Fibroblast of the aortic adventitia (primary cell): Measurements from ENCODE around the gene HERC4. TPM values are rescaled to one million over a fixed set of nuclear protein-coding genes. Genes with fewer than 3 reads are reported as not detected.
"Not testable (repeated sequence)": the region's sequence is repeated elsewhere in the genome, so short reads cannot be mapped to it uniquely, and the experiment has no call there.

ENCODE experiments used
- DNase-seq: peaks from one replicate; pipeline ENCODE4 v3.0.0-alpha.2; 2010; ENCODE audit warnings: low read depth
- H3K4me3 ChIP-seq: 2 replicates; pipeline ENCODE4 v1.5.1; 2011; ENCODE audit warnings: low read depth, mild to moderate bottlenecking, control low read depth, low read length, moderate library complexity
- CTCF ChIP-seq: IDR thresholded peaks from 2 replicates; pipeline ENCODE4 v1.5.1; 2011; ENCODE audit warnings: mild to moderate bottlenecking, low read length, control low read depth, inconsistent platforms; ENCODE audit not compliant: insufficient read depth
- total RNA-seq: library from RNA; depleted of rRNA; stranded (reverse); fragments of >200 nt; gene quantifications from 2 replicates; pipeline ENCODE4 v1.2.3, GENCODE V29; 2012; ENCODE audit warnings: low replicate concordance

HERC4 gene
- total RNA-seq, 1 donor: 131 TPM

- H3K4me3 ChIP-seq: no peak overlapping the region
- no peak for TF ChIP-seq CTCF
- peak; percentile 38 for DNase-seq
Observed at GRCh38 chr10:68043030-68043429, 32.1 kb downstream of the HERC4 start.

GRCh38 chr10:68032113-68032512 lies 43.0 kb downstream of the HERC4 start:
- no peak for TF ChIP-seq CTCF
- peak; percentile 19 for DNase-seq
- H3K4me3 ChIP-seq: no peak overlapping the region

DNA sequence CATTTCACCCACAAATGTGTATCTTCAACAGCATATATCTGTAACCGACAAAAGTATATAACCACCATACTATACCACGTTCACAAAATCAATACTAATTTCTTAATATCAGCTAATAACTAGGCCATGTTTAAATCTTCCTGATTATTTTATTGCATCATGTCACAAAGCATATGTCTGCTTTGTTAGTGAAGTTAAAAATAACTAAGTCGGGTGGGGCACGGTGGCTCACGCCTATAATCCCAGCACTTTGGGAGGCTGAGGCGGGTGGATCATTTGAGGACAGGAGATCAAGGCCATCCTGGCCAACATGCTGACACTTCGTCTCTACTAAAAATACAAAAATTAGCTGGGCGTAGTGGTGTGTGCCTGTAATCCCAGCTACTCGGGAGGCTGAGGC lies 47.7 kb downstream of the HERC4 start:
- no peak overlapping the region for H3K4me3 ChIP-seq
- DNase-seq: no peak
- no peak for TF ChIP-seq CTCF

- no peak for TF ChIP-seq CTCF
- H3K4me3 ChIP-seq: no peak overlapping the region
- DNase-seq: no peak
Observed at GRCh38 chr10:68023292-68023691, 51.8 kb downstream of the HERC4 start.

DNA sequence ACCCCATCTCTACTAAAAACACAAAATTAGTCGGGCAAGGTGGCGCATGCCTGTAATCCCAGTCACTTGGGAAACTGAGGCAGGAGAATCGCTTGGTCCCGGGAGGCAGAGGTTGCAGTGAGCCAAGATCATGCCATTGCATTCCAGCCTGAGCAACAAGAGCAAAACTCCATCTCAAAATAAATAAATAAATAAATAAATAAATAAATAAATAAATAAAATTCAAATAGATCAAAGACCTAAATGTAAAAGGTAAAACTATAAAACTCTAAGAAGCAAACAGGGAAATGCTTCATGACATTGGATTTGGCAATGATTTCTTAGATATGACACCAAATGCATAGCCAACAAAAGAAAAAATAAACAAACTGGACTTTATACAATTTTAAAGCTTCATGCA lies 52.8 kb downstream of the HERC4 start:
- not testable (repeated sequence) for DNase-seq

DNA sequence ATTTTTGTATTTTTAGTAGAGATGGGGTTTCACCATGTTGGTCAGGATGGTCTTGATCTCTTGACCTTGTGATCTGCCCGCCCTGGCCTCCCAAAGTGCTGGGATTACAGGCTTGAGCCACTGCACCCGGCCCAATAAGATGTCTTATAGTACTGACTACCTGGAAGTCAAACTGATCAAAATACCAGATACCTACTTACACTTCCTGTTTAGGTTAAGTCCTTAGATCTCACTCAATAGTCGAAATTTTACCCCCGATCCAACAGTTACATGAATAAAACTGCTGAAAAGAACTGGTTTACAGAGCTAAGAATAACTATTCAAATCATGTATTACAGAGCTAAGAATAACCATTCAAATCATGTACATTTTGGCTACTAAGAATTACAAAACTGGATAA lies 58.6 kb downstream of the HERC4 start:
- H3K4me3 ChIP-seq, DNase-seq: not testable (repeated sequence)

More for the DNA sequence above, 52.8 kb downstream of the HERC4 start:
- H3K4me3 ChIP-seq: not testable (repeated sequence)

DNA sequence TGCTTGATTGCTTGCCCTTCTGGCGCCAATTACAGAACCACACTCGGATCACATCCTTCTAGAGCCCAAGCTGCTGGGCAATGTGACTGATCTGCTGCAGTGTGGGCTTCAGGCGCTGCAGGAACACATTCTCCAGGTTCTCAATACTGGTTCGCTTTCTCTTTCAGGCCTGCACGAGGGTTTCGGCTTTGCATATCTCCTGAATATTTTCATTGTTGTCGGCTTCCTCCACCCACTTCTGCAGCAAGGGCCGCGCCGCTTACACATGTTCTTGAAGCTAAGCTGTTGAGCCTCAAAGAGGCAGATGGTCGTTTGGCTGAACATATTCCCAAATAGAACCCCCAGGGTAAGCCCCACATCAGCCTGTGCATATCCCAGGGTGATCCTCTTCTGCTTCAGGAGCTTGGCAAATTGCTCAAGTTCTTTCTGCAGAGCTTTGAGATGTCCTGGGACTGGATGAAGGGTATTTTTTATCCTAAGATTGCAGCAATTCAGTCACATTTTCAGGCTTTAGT lies 64.6 kb downstream of the HERC4 start:
- H3K4me3 ChIP-seq: no peak overlapping the region
- DNase-seq: no peak
- no peak for TF ChIP-seq CTCF

DNA sequence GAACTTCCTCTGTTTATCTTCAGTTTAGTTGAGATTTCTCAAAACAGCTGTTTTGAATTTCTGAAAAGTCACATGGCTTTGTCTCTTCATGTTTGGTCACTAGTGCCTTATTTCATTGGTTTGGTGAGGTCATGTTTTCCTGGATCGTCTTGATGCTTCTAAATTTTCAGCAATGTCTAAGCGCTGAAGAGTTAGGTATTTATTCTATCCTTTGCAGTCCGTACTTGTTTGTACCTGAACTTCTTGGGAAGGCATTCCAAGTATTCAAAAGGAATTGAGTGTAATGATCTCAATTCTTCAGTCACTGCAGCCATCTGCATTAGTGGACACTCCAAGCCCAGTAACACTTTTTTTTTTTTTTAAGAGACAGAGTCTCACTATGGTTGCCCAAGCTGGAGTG lies 67.7 kb downstream of the HERC4 start:
- no peak overlapping the region for H3K4me3 ChIP-seq
- peak; percentile 9 for DNase-seq
- TF ChIP-seq CTCF: no peak
